Fibroblast of villous mesenchyme (primary cell): Measurements from ENCODE around the gene ENDOU. TPM values are rescaled to one million over a fixed set of nuclear protein-coding genes. Genes with fewer than 3 reads are reported as not detected.

Experiments used
- DNase-seq: peaks from one replicate; pipeline ENCODE4 v3.0.0-alpha.2; 2010; ENCODE audit warnings: low read depth
- H3K4me3 ChIP-seq: 2 replicates; pipeline ENCODE4 v1.5.1; 2011; ENCODE audit warnings: low read depth, mild to moderate bottlenecking, low read length
- CTCF ChIP-seq: IDR thresholded peaks from 2 replicates; pipeline ENCODE4 v1.5.1; 2012; ENCODE audit warnings: low read depth, mild to moderate bottlenecking, low read length; ENCODE audit not compliant: insufficient read depth
- total RNA-seq: library from RNA; depleted of rRNA; stranded (reverse); fragments of >200 nt; gene quantifications from 2 replicates; pipeline ENCODE4 v1.2.3, GENCODE V29; 2012

ENDOU gene
- not detected in 2 replicates for total RNA-seq

GRCh38 chr12:47725091-47725772 is at the start of gene ENDOU:
Gene ENDOU (minus strand): TSS chr12:47725490. CDS start chr12:47725413, 77 bp downstream.
- no peak for DNase-seq
- H3K4me3 ChIP-seq = no peak within 1 kb of the TSS
- TF ChIP-seq CTCF = no peak

GRCh38 chr12:47774663-47775062 is 49.4 kb upstream of the ENDOU start:
- DNase-seq = no peak
- TF ChIP-seq CTCF = no peak
- H3K4me3 ChIP-seq = no peak overlapping the region

- no peak for TF ChIP-seq CTCF
- DNase-seq = no peak
- H3K4me3 ChIP-seq = peak overlapping the region; percentile 64
These were observed 48.7 kb upstream of the ENDOU start for GRCh38 chr12:47773858-47774580.

GRCh38 chr12:47773062-47773857 is 48.0 kb upstream of the ENDOU start, which contains the start of gene SLC48A1:
Gene SLC48A1 (plus strand): TSS chr12:47773238. CDS start chr12:47773305, 67 bp downstream.
- H3K4me3 ChIP-seq = peak within 1 kb of the TSS; percentile 64
- peak; percentile 21 for TF ChIP-seq CTCF
- peak; percentile 55 for DNase-seq

GRCh38 chr12:47772738-47773061 is 47.4 kb upstream of the ENDOU start:
- TF ChIP-seq CTCF = no peak
- DNase-seq = no peak
- peak overlapping the region; percentile 64 for H3K4me3 ChIP-seq

- H3K4me3 ChIP-seq = no peak overlapping the region
- TF ChIP-seq CTCF = no peak
- no peak for DNase-seq
These were observed 46.9 kb upstream of the ENDOU start for GRCh38 chr12:47772094-47772660.
